HG03521 (cell line): ENCODE measurements around the gene PITX3.

Experiments used
- ATAC-seq: cut with Tn5 transposase; IDR thresholded peaks from one replicate; pipeline ENCODE4 v1.9.1; 2021; ENCODE audit warnings: mild to moderate bottlenecking, moderate library complexity; ENCODE audit not compliant: unreplicated experiment

Gene PITX3

DNA sequence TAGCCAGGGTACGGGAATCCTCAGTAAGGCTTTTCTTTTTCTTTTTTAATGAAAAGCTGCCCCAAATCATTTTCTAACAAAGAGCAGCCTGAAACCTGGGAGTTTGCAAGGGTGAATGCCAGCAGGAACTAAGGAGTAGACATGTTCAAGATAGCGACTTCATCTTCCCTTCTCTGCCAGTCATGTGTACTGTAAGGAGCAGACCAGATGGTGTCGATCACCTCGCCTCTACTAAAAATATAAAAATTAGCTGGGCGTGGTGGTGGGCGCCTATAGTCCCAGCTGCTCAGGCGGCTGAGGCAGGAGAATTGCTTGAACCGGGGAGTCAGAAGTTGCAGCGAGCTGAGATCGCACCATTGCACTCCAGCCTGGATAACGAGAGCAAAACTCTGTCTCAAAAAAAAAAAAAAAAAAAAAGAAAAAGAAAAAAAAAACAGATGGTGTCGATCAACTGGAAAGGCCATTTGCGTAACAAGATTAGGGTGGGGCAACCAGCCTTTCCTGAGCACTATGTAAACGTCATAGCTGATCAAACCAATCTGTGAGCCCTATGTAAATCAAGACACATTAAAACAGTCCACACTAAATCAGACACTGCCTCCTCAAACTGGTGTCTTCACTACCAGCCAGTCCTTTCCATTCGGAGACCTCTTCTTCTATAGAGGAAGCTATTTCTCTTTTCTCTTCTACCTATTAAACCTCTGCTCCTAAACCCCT, 55.3 kb downstream of the PITX3 start:
- ATAC-seq, result no peak

DNA sequence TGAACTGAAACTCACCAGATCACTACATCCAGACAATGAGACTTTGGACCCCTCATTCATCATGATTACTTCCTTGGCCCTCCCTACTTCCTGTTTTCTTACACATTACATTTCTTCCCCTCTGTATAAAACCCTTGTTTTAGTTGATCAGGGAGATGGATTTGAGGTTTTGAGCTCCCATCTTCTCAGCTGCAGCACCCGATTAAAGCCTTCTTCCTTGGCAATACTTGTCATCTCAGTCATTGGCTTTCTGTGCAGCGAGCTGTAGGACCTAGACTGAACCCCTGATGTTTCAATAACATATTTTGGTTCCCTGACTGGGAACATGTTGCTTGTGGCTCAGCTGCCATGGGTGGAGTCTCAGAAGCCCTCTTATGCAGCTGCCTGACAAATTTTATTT, 56.0 kb downstream of the PITX3 start:
- no peak for ATAC-seq

DNA sequence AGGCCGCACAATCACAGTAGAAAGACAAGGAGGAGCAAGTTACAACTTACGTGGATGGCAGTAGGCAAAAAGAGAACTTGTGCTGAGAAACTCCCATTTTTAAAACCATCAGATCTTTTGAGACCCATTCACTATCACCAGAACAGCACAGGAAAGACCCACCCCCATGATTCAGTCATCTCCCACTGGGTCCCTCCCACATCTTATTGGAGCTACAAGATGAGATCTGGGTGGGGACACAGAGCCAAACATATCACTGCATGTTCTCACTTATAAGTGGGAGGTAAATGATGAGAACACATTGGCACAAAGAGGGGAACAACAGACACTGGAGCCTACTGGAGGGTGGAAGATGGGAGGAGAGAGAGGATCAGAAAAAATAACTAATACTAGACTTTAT, 56.7 kb downstream of the PITX3 start:
- no peak for ATAC-seq
